Fibroblast of skin of abdomen (primary cell): Measurements from ENCODE around the gene TXN2. TPM values are rescaled to one million over a fixed set of nuclear protein-coding genes. Genes with fewer than 3 reads are reported as not detected.
A peak's percentile ranks its signal among the peaks of the same experiment; 100 is the strongest.
"Not testable (repeated sequence)": the region's sequence is repeated elsewhere in the genome, so short reads cannot be mapped to it uniquely, and the experiment has no call there.

Experiments used
- DNase-seq: peaks from one replicate; pipeline ENCODE4 v3.0.0-alpha.2; 2013
- polyA plus RNA-seq, 2 experiments: library from polyadenylated mRNA; unstranded; fragments of 120-200 nt; gene quantifications; one replicate each; pipeline ENCODE4 v1.2.1, GENCODE V29; 2013; ENCODE audit not compliant: insufficient read length in 2 of 2

Gene TXN2, protein sequence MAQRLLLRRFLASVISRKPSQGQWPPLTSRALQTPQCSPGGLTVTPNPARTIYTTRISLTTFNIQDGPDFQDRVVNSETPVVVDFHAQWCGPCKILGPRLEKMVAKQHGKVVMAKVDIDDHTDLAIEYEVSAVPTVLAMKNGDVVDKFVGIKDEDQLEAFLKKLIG
- 90.9 TPM for polyA plus RNA-seq (2013, experiment 1 of 2; ENCODE audit: insufficient read length)
- 91.5 TPM for polyA plus RNA-seq (2013, experiment 2 of 2; ENCODE audit: insufficient read length)

DNA sequence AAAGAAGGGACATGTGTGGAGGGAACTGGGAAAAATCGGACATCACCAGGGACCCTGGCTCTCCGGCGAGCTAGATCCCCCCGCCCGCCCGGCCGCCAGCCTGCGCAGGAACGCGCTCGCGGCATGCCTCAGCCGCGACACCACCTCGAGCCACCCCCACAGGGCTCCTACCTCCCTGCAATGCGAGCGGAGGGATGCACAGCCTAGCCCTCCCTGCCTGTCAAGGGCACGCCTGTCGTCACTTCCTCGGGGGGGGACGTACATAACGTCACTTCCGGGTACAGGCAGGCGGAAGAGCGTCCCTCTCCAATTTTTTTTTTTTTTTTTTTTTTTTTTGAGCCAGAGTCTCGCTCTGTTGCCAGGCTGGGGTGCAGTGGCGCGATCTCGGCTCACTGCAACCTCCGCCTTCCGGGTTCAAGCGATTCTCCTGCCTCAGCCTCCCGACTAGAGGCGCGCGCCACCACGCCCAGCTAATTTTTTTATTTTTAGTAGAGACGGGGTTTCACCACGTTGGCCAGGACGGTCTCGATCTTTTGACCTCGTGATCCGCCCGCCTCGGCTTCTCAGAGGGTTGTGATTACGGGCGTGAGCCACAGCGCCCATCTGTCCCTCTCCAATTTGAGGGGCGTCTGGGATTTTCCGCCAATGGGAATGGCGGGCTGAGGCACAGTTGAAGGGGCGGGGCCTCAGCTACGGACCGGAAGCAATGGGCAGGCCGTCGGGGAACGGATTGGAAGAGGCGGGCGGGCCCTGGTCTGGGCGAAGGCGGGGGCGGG lies at the start of gene TXN2:
TXN2 (minus strand) TSS at position 248 of the 776 bp plus-strand sequence. CDS start 803 bp downstream, outside the sequence.
- peak; percentile 97 for DNase-seq

DNA sequence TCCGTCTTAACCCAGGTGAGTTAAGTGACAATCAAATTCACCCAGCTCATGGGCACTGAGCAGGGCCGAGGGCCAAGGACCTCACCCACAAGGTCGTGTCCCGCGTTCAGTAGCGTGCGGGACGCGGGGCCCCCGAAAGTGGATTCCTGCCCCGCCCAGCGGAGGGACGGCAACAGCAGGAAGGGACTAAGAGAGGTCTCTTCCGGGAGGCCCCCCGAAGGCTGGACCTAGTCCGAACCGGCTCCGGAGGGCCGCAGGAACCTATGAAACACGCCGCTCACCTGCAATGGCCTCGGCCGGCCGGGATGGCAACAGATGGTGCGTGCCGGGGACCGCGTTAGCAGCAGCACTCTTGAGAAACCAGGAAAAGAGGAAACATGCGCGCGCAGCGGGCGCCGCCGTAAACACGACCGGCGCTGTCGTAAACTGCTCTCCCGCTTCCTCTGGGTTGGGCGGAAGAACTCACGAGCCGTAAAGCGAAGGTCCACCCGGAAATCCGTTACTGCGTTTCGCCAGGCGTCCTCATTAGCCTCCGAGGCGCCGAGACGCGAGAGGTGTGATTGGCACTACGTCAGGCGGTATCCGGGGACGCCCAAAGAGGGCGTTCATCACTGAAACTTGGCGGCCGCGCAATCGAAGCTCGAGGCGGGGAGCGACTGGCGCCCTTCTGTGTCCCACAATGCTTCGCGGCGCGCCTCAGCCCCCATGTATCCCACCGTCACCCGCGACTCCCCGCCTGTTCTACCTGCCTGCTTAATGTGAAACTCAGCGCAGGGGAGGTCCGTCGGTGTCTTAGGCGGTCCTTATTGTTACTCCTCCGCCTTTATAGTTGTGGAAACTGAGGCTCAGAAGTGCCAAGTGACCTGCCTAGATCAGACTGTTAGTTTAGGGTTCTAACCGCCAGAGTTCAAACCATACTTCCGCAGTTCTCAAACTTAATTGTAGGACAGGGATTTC lies 47.6 kb upstream of the TXN2 start, which contains the start of gene EIF3D:
EIF3D (minus strand) TSS at position 372 of the 957 bp plus-strand sequence. CDS start 3,045 bp downstream, outside the sequence.
- peak; percentile 100 for DNase-seq

DNA sequence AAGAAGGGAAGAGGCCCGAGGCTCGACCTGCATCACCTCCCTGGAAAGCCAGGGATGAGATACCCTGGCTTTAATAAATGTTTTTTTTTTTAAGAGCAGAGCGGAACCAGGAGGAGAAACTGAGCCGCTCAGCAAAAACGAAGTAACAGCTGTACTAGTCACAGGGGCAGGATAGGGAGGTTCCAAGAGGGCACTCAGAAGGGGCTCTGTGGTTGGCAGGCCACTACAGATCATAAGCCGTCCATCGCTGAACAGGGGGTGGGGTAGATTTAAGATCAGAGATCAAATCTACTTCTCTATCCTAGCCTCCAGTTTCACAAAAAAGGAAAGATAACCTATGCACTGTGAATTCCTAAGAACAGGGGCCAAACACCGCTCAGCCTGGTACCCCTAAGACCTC lies 46.9 kb upstream of the TXN2 start:
- DNase-seq: no peak

DNA sequence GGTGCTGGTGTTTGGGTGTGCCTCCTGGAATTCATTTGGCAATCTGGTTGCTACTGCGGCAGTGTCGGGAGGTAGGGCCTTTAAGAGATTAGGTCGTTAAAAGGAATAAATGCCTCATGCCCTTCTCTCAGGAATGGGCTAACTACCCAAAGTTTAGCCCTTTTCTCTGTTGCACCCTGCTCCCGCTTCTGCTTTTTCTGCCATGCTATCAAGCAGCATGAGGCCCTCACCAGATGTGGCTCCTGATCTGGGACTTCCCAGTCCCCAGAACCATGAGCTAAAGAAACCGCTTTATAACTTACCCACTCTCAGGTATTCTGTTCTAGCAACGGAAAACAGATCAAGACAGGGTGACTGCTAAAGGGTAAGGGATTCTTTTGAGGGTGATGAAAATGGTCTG lies 41.2 kb upstream of the TXN2 start:
- DNase-seq: no peak

DNA sequence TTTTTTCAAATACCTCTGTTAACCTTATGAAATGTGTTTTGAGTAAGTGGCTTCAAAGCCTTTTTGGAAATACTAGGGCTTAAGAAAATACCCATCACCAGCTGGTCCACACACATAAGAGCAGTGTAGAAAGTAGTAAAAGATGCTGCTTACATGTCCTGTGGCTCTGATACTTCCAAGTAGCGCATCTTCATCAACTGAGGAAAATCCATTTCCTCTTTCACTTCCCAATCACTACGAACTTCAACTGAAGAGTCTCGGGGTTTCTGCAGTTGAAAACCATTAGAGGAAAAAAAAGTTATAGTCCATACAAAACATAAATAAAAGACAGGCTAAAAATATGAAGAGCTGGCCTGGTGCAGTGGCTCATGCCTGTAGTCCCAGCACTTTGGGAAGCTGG lies 39.0 kb upstream of the TXN2 start:
- DNase-seq: no peak

DNA sequence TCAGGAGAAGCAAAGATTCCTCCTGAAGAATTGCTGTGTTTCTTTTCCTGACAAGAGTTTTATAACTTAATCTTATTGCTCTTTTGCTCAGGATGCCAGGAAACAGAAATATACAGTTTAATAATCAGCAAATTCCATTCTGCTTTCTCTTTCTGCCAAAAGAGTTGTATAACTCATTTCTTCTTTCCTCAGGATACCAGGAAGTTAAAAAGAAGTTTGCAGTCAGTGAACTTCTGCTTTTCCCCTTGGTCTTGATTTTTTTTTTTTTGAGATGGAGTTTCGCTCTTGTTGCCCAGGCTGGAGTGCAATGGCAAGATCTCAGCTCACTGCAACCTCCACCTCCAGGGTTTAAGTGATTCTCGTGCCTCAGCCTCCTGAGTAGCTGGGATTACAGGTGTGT lies 38.5 kb upstream of the TXN2 start:
- DNase-seq: not testable (repeated sequence)

DNA sequence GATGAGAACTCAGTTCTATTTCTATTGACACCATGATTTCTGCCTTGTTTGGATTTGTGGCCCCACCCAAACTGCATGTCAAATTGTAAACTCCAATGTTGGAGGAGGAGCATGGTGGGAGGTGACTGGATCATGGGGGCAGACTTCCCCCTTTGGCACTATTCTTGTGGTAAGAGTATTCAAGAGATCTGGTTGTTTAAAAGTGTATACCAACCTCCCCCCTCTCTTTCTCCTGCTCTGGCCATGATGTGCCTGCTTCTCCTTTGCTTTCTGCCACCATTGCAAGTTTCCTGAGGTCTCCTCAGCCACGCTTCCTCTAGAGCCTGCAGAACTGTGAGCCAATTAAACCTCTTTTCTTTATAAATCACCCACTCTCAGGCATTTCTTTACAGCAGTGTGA lies 33.3 kb upstream of the TXN2 start:
- no peak for DNase-seq

DNA sequence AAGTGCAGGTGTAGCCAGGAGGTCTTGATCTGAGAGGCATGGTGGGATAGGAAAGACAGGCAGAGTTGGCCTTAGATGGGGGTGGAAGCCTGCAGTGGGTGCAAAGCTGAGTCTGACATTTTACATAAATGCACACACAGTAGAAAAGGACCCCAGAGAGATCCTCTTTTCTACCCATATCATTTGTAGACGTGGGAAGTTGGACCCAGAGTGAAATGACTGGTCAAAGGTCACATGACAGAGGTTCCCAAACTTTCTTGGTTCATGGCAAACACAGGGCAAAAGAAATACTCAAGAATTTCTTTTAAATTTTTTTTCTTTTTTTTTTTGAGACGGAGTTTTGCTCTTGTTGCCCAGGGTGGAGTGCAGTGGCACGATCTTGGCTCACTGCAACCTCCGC lies 31.6 kb upstream of the TXN2 start:
- DNase-seq: no peak

DNA sequence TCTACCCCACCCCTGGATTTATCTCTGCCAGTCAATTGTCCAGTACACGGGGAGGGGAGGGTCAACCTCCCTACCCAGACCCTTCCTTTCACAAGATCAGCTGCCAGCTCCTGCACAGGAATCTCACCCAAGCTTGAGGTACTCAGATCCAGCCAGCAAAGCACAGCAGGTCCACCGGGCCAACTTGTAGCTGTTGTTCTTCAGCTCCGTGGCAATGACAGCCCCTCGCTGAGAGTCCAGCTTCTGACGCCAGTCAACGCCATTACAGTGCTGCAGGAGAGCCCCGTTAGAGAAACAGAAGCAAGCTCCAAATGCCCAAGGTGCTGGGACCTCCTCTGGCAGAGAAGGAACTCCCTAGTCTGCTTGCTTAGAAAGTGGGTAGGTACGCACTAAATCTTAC lies 30.9 kb upstream of the TXN2 start:
- no peak for DNase-seq

DNA sequence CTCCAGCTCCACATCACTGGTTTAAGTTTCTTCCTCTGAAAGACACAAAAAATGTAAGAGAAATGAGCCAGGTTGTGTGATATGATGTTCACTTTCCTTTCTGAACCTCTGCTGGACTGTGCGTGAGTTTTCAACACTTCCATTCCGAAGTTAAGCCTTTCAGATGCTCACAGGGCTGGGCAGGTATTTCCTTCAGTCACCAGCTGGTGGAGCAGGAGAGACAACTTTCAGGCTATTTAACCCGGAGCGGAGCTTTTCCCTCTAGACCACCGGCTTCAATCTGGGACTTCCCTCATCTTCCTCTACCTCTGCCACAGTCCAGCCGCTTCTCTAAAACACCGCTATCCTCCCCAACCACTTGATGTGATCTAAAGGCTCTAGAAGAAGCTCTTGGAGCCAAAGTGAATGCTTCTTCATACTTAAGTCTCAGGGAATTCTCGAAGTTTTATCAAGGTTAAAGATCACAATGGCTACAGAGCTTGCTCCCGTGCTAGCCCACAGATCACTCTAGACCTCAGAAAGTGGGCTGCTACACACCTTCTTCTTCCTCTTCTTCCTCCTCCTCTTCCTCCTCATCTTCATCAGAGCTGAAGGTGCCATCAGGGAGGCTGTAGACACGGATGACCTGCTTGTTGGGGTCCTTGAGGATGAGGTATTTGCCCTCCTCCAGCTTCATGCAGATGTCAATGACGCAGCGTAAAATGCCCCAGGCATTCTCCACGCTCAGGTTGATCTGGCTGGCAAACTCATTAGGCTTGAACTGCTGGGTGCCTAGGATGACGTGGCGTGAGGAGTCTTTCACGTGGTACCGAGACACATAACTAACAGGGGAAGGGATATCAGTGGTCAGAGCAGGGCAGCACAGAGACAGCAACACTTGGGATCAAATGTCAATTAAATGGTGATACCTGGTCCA lies 29.8 kb upstream of the TXN2 start:
- peak; percentile 54 for DNase-seq

DNA sequence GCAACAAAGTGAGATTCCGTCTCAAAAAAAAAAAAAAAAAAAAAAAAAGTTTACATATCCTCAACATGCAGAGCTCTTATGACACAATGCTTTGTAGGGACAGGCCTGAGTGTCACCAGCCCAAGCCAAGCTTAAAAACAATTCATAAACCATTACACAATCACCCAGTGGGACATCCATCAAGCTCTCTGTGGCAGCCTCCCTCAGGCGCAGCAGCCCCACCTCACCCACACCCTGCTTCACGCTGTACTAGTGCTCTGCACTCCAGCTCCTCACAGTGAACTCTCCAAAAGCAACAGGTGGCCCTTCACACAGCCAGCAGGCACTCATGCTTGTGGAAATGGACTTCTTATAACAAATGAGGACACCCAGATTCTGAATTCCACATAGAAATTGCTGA lies 28.9 kb upstream of the TXN2 start:
- DNase-seq: no peak

DNA sequence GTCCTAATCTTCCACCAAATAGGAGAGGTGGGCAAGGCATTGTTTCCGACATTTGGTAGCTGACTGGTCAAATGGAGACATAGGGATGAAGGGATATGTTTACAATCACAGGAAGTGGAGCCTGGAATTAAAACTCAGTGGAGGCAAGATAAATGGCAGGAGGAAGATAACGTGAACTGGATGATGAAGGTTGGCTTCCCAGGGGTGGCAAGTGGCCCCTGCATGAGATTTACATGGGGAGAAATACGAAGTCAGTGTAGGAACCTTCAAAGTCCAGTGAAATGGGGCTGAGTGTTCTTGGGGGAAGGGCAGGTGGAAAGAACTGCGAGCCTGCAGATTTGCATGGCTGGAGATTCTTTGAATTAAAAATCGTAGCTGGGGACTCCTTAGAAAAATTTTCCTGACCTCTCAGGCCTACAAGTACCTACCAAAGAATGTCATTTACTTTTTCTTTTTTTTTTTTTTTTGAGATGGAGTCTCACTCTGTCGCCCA lies 26.1 kb upstream of the TXN2 start:
- no peak for DNase-seq

DNA sequence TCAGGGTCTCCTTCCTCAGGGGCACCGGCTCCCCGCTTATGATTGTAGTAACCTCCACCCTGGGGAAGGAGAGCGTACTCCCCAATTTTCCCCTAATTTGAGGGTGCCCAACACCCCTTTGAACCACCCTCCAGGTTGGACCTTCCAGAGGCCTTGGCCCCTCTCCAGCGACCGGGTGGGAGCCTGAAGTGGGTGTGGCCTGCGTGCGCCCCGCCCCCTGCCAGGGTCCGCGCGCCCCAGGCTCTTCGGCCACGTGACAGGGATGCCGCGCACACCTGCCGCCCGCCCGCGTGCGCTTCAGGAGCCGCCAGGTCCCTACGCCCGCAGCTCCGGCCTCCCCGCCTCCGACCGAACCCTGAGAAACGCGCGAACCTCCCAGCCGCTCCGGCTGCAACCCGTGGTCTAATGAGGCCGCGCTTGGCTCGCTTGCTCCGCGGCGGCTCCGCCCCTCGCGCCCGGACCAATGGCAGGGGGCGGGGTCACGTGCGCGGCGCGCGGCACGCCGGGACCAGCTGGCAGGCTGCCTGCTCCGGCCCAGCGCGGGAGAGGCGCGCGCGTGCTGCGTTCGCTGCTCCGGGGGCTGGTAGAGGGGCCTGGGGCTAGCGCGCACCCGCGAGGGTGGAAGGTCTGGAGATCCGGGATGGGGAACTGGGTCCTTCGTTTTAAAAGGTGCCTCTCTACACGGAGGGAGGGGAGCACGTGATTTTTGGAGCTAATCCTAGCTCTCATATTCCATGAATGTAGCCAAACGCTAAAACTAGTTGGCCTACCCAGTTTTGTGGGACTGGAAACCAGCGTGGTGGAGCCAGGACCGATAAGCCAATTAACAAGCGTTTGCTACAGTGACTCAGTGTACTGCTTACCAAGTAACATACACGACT lies 25.4 kb upstream of the TXN2 start, which contains the start of gene FOXRED2:
FOXRED2 (minus strand) TSS at position 404 of the 881 bp plus-strand sequence. CDS start 618 bp downstream, outside the sequence.
- DNase-seq: peak; percentile 84

DNA sequence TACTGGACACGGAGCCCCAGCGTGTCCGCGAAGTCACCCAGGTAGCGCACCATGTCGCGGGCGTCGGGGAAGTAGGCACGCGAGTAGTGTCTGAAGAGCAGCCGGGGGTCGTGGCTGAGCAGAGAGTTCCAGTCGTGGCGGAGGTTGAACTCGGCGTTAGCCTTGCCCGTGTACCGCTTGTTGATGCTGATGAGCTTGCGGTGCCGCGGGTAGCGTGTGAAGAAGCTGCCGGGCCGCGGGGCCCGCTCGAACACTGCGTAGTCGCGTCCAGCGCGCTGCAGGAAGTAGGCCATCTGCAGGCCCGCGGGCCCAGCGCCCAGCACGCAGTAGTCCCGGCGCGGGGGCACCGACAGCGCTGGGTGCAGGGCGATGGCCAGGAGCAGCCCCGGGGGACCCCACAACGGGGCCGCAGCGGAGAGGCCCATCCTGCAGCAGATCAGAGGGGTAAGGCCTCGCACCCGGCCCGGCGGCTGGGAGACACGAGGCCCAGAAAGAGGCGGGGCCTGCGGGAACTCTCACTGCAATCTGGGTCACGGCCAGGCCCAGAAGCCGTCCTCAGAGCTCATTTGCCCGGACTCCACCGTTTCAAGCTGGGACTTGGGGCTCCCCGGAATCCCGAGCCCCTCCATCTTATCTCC lies 24.7 kb upstream of the TXN2 start:
- DNase-seq: no peak

DNA sequence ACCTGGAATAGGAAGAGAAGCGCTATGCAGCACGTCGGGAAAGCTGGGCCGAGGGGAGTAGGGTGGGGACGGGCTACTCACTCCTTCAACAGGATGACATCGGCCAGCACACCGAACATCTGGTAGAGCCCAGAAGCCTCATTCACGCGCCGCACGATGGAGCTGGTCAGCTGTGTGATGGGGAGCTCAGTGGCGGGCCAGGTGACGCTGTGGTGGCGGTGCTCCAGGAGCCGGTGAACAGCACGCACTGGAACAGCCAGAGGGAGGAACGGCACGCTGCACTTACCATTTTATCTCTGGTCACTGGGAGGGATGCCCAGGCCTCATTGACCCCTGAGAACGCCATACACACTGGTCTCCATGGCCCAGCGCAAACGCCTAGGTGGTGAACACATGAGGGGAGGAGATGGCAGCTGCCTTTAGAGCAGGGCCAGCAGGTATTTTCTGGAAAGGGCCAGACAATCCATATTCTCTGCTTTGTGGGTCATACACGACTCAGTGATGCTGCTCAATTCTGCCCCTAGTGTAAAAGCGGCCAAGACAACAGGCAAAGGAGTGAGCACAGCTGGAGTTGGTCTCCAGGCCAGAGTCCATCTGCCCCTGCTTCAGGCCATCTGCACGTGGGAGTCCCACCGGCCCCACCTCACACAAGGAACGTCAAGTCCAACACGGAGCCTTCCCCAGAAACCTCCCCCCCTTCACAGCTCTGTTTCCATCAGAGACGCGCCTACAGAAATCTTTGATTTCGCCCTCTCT lies 16.6 kb upstream of the TXN2 start:
- no peak for DNase-seq

DNA sequence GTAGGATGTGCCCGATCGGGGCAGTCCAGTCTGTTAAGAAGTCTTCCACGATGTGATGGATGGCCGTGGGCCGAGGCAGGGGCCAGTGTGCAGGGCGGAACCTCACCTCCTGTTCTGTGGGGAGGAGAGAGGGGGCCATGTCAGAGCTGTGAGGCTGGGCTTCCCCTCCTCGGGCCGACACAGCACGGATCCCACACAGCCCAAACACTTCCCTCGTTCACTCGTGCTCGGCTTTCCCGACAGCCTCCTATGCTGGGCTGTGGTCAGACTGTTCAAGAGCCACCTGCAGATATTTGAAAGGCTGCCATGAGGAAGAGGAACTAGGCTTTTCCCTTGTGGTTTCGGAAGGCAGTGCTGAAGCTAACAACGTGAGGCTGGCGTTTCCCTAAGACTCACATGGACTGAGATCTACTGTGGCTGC lies 12.3 kb upstream of the TXN2 start:
- no peak for DNase-seq

DNA sequence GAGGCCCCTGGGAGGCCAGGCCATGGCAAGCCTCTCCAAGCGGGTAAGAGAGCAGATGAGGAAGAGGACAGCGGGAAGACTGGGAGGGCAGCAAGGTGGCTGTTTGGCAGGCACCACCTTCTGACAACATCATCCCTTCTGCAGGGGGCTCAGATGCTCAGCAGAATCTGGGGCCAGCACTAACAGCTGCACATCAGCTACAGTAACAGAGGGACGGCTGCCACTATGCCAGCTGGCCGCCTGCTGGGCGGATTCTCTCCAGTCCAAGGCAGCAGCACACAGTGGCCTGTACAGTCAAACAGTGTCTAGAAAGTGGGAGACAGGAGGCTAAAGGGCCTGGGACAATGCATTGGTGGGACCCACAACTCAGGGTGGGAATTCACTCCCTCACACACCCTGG lies 10.7 kb upstream of the TXN2 start:
- DNase-seq: no peak

DNA sequence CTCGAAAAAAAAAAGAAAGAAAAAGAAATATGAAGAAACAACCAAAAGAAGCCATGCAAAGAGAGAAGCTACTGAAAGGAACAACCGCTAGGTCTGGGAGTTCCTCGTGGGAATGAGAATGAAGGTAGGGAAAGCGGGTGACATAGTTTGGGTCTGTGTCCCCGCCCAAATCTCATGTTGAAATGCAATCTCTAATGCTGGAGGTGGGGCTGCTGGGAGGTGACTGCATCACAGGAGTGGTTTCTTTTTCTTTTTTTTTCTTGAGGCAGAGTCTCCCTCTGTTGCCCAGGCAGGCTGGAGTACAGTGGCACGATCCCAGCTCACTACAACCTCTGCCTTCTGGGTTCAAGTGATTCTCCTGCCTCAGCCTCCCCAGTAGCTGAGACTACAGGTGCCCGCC lies 9.7 kb upstream of the TXN2 start:
- no peak for DNase-seq
